HepG2 (cell line): ENCODE results near the gene TPRN. TPM values are rescaled to one million over a fixed set of nuclear protein-coding genes. Genes with fewer than 3 reads are reported as not detected.

Experiments
- AHDC1 ChIP-seq: sonication (generic); formaldehyde crosslinking; IDR thresholded peaks from 2 replicates; pipeline ENCODE4 v1.5.1; 2020; ENCODE audit warnings: mild to moderate bottlenecking, missing genetic modification reagents, borderline replicate concordance
- FOXK1 ChIP-seq: sonication (generic); formaldehyde crosslinking; IDR thresholded peaks from 2 replicates; pipeline ENCODE4 v1.4.0; 2020; ENCODE audit warnings: low read depth, missing genetic modification reagents, borderline replicate concordance
- GABPA ChIP-seq, 2 experiments: IDR thresholded peaks; 2 replicates each; pipeline ENCODE4 v1.6.1; 2011 to 2016; ENCODE audit warnings: low read depth in 2 of 2, low read length in 1 of 2, missing biosample characterization in 1 of 2, missing genetic modification characterization in 1 of 2
- GTF2F1 ChIP-seq: fragments of 150-350 bp; IDR thresholded peaks from 2 replicates; pipeline ENCODE4 v1.6.1; 2014; ENCODE audit warnings: low read length
- HNRNPK ChIP-seq: fragments of 200-400 bp; formaldehyde crosslinking; IDR thresholded peaks from 2 replicates; pipeline ENCODE4 v1.6.1; 2018; ENCODE audit warnings: low read length, low read depth, moderate library complexity, mild to moderate bottlenecking; ENCODE audit not compliant: poor library complexity, severe bottlenecking
- HOXA3 ChIP-seq: sonication (generic); formaldehyde crosslinking; IDR thresholded peaks from 2 replicates; pipeline ENCODE4 v1.5.0; 2020; ENCODE audit warnings: missing genetic modification reagents
- JUNB ChIP-seq: sonication (generic); formaldehyde crosslinking; IDR thresholded peaks from 2 replicates; pipeline ENCODE4 v1.8.0; 2022; ENCODE audit warnings: missing genetic modification reagents, mild to moderate bottlenecking, borderline replicate concordance
- KDM2A ChIP-seq: sonication (generic); formaldehyde crosslinking; IDR thresholded peaks from 2 replicates; pipeline ENCODE4 v1.4.0; 2020; ENCODE audit warnings: low read depth, missing genetic modification reagents, borderline replicate concordance
- MAF1 ChIP-seq: sonication (generic); formaldehyde crosslinking; IDR thresholded peaks from 2 replicates; pipeline ENCODE4 v1.5.0; 2020; ENCODE audit warnings: missing genetic modification reagents, borderline replicate concordance
- MED13 ChIP-seq: sonication (generic); formaldehyde crosslinking; IDR thresholded peaks from 2 replicates; pipeline ENCODE4 v1.5.0; 2020; ENCODE audit warnings: missing genetic modification reagents
- MEIS1 ChIP-seq: sonication (generic); formaldehyde crosslinking; IDR thresholded peaks from 2 replicates; pipeline ENCODE4 v1.9.0; 2021; ENCODE audit warnings: mild to moderate bottlenecking, missing genetic modification reagents, moderate library complexity, borderline replicate concordance
- MTF1 ChIP-seq: sonication (generic); formaldehyde crosslinking; IDR thresholded peaks from 2 replicates; pipeline ENCODE4 v1.5.0; 2020; ENCODE audit warnings: missing genetic modification reagents
- MXD4 ChIP-seq: IDR thresholded peaks from 2 replicates; pipeline ENCODE4 v1.6.1; 2016; ENCODE audit warnings: mild to moderate bottlenecking, missing biosample characterization, missing genetic modification reagents
- POLR2A ChIP-seq, 2 experiments: IDR thresholded peaks; 2 replicates each; pipeline ENCODE4 v1.6.1; 2011; ENCODE audit warnings: low read depth in 2 of 2, low read length in 2 of 2, mild to moderate bottlenecking in 1 of 2, moderate library complexity in 1 of 2; ENCODE audit not compliant: insufficient read depth in 1 of 2
- POLR2AphosphoS2 ChIP-seq: IDR thresholded peaks from 2 replicates; pipeline ENCODE4 v1.6.1; 2011; ENCODE audit warnings: low read depth, low read length, improper control_type of control experiment
- REST ChIP-seq, 2 experiments: IDR thresholded peaks; 2 replicates each; pipeline ENCODE4 v1.6.1; 2011 to 2012; ENCODE audit warnings: low read length in 2 of 2, borderline replicate concordance in 1 of 2, low read depth in 1 of 2, mild to moderate bottlenecking in 1 of 2, moderate library complexity in 1 of 2
- SAFB2 ChIP-seq: sonication (generic); formaldehyde crosslinking; IDR thresholded peaks from 2 replicates; pipeline ENCODE4 v1.5.1; 2020; ENCODE audit warnings: missing genetic modification reagents, low read depth, mild to moderate bottlenecking, borderline replicate concordance
- TMF1 ChIP-seq: sonication (generic); formaldehyde crosslinking; IDR thresholded peaks from 2 replicates; pipeline ENCODE4 v1.8.1; 2022; ENCODE audit warnings: low read depth, missing genetic modification reagents
- ZNF580 ChIP-seq: IDR thresholded peaks from 2 replicates; pipeline ENCODE4 v1.6.1; 2016; ENCODE audit warnings: low read depth, borderline replicate concordance
- ZNF660 ChIP-seq: sonication (generic); formaldehyde crosslinking; IDR thresholded peaks from 2 replicates; pipeline ENCODE4 v1.5.1; 2020; ENCODE audit warnings: mild to moderate bottlenecking, low read depth, missing genetic modification reagents, borderline replicate concordance
- ZNF850 ChIP-seq: sonication (generic); formaldehyde crosslinking; conservative IDR thresholded peaks from 2 replicates; pipeline ENCODE4 v1.9.0; 2021; ENCODE audit warnings: mild to moderate bottlenecking, missing genetic modification reagents
- ZNF883 ChIP-seq: sonication (generic); formaldehyde crosslinking; IDR thresholded peaks from 2 replicates; pipeline ENCODE4 v1.5.1; 2020; ENCODE audit warnings: mild to moderate bottlenecking, missing genetic modification reagents; ENCODE audit errors: not compliant biosample characterization
- polyA plus RNA-seq, 8 experiments: library from polyadenylated mRNA; depleted of rRNA in 3 of 8; stranded (reverse) in 7 of 8; unstranded in 1 of 8; fragments of >200 nt; fragmentation: Illumina TruSeq in 4 of 8; extraction: Trizol in 4 of 8; gene quantifications; 2 replicates each; pipeline versions ENCODE4 v1.2.1 to v1.2.3, GENCODE V29; 2011 to 2016; ENCODE audit warnings: low read depth in 4 of 8, missing spikeins in 1 of 8, mixed read lengths in 1 of 8; ENCODE audit not compliant: insufficient read depth in 1 of 8
- total RNA-seq, 5 experiments: library from RNA; depleted of rRNA; stranded (reverse); fragments of >200 nt; fragmentation: Illumina TruSeq; extraction: Trizol; gene quantifications; 2 replicates each; pipeline ENCODE4 v1.2.3, GENCODE V29; 2016; ENCODE audit warnings: low read depth in 1 of 5

The TPRN gene
- total and polyA plus RNA-seq, 2 of the 13 experiments (the other 11 are each of a cell fraction or from before 2014, with no cell fraction given): 10.1 to 19.2 TPM

- TF ChIP-seq HOXA3: no peak
- no peak for TF ChIP-seq KDM2A (CRISPR knock-in tag)
- no peak for TF ChIP-seq POLR2AphosphoS2
- peak; percentile 48; the same call in 1 of the 2 replicates for TF ChIP-seq AHDC1 (CRISPR knock-in tag)
- TF ChIP-seq MAF1 (CRISPR knock-in tag): no peak
- no peak for TF ChIP-seq MED13 (CRISPR knock-in tag)
- peak; percentile 64; the same call in 1 of the 2 replicates for TF ChIP-seq SAFB2 (CRISPR knock-in tag)
- TF ChIP-seq MTF1 (CRISPR knock-in tag): no peak
- no peak for TF ChIP-seq TMF1 (CRISPR knock-in tag)
- TF ChIP-seq JUNB: no peak
- no peak for TF ChIP-seq POLR2A (IDR thresholded peaks at IDR 0.05; ENCODE audit: insufficient read depth in 1 of 2, low read depth in 2 of 2, low read length in 2 of 2)
- TF ChIP-seq MXD4 (CRISPR knock-in tag): no peak
- no peak for TF ChIP-seq MEIS1 (CRISPR knock-in tag)
- TF ChIP-seq FOXK1 (CRISPR knock-in tag): no peak
- TF ChIP-seq ZNF883 (CRISPR knock-in tag): peak; percentile 45
- TF ChIP-seq ZNF660 (CRISPR knock-in tag): no peak
- TF ChIP-seq GTF2F1: no peak
- no peak for TF ChIP-seq REST (IDR thresholded peaks at IDR 0.05; ENCODE audit: borderline replicate concordance in 1 of 2, low read depth in 1 of 2, low read length in 2 of 2)
- no peak for TF ChIP-seq ZNF580 (CRISPR knock-in tag)
- TF ChIP-seq GABPA (IDR thresholded peaks at IDR 0.05; ENCODE audit: low read depth, low read length): no peak
- TF ChIP-seq GABPA (CRISPR knock-in tag; IDR thresholded peaks at IDR 0.05; ENCODE audit: low read depth): no peak
- no peak for TF ChIP-seq HNRNPK
- TF ChIP-seq ZNF850 (CRISPR knock-in tag): no peak
These were observed 12.5 kb downstream of the TPRN start (continued) for GRCh38 chr9:137188086-137188489.
